PC-3 (cell line): ENCODE results near the gene SAMD8. TPM values are rescaled to one million over a fixed set of nuclear protein-coding genes. Genes with fewer than 3 reads are reported as not detected.
A peak's percentile ranks its signal among the peaks of the same experiment; 100 is the strongest.

Source experiments
- ATAC-seq: fragments of 200-7000 bp; cut with Tn5 transposase; 2 replicates; pipeline ENCODE4 v1.9.1; 2020; ENCODE audit warnings: mild to moderate bottlenecking, moderate library complexity
- BruUV-seq: library from RNA; stranded (reverse); fragments of 400-500 nt; replicated peaks from 2 replicates; lab custom pipeline; 2021; lab: Mats Ljungman, UMichigan
- CTCF ChIA-PET: fragments of 300-600 bp; sonication (Branson Sonifier 250); formaldehyde crosslinking; loops from one replicate; lab custom pipeline; 2022; ENCODE audit warnings: antibody characterized with exemption; lab: Charles Lee
- POLR2A ChIA-PET: fragments of 300-600 bp; sonication (Branson Sonifier 250); formaldehyde crosslinking; loops from one replicate; lab custom pipeline; 2022; ENCODE audit warnings: antibody characterized with exemption; ENCODE audit not compliant: unreplicated experiment; lab: Charles Lee
- DNase-seq: peaks from one replicate; pipeline ENCODE4 v3.0.0-alpha.2; 2015
- H2AFZ ChIP-seq: fragments of 300-600 bp; sonication (generic); 2 replicates; pipeline ENCODE4 v1.6.0; 2016; ENCODE audit warnings: antibody characterized with exemption, low read length
- H3F3A ChIP-seq: fragments of 300-600 bp; sonication (generic); one replicate; pipeline ENCODE4 v1.6.0; 2017; ENCODE audit warnings: antibody characterized with exemption, low read length, control low read depth, mild to moderate bottlenecking; ENCODE audit not compliant: unreplicated experiment
- H3K27ac ChIP-seq: fragments of 300-600 bp; sonication (generic); 2 replicates; pipeline ENCODE4 v1.5.1; 2016; ENCODE audit warnings: mild to moderate bottlenecking, low read length
- H3K27me3 ChIP-seq: fragments of 300-600 bp; sonication (generic); 2 replicates; pipeline ENCODE4 v1.6.1; 2016; ENCODE audit warnings: low read length, mixed read lengths
- H3K36me3 ChIP-seq: fragments of 300-600 bp; sonication (generic); 2 replicates; pipeline ENCODE4 v1.6.1; 2016; ENCODE audit warnings: low read depth, mixed run types, low read length, mixed read lengths
- H3K4me1 ChIP-seq: fragments of 300-600 bp; sonication (generic); 2 replicates; pipeline ENCODE4 v1.5.1; 2016; ENCODE audit warnings: low read length; ENCODE audit not compliant: insufficient read depth
- H3K4me2 ChIP-seq: fragments of 300-600 bp; sonication (generic); 2 replicates; pipeline ENCODE4 v1.6.0; 2016; ENCODE audit warnings: low read length
- H3K4me3 ChIP-seq: fragments of 300-600 bp; sonication (generic); 2 replicates; pipeline ENCODE4 v1.5.1; 2016; ENCODE audit warnings: mild to moderate bottlenecking, low read length, mixed read lengths
- H3K79me2 ChIP-seq: fragments of 300-600 bp; sonication (generic); 2 replicates; pipeline ENCODE4 v1.6.1; 2017; ENCODE audit warnings: low read length, mixed read lengths
- H3K9ac ChIP-seq: fragments of 300-600 bp; sonication (generic); 2 replicates; pipeline ENCODE4 v1.6.0; 2016; ENCODE audit warnings: mild to moderate bottlenecking, low read length
- H3K9me2 ChIP-seq: fragments of 300-600 bp; sonication (generic); replicated peaks from 2 replicates; pipeline ENCODE4 v1.6.1; 2016; ENCODE audit warnings: mixed run types, low read length, mixed read lengths
- H3K9me3 ChIP-seq: fragments of 300-600 bp; sonication (generic); 2 replicates; pipeline ENCODE4 v1.6.1; 2016; ENCODE audit warnings: low read length, mixed read lengths
- H4K20me1 ChIP-seq: fragments of 300-600 bp; sonication (generic); 2 replicates; pipeline ENCODE4 v1.6.1; 2016; ENCODE audit warnings: low read length, mixed read lengths
- EZH2 ChIP-seq: fragments of 300-600 bp; sonication (generic); IDR thresholded peaks from one replicate; pipeline ENCODE4 v1.6.1; 2017; ENCODE audit warnings: antibody characterized with exemption, mild to moderate bottlenecking, low read length; ENCODE audit not compliant: unreplicated experiment
- EZH2phosphoT487 ChIP-seq: fragments of 300-600 bp; sonication (generic); IDR thresholded peaks from 2 replicates; pipeline ENCODE4 v1.6.1; 2018; ENCODE audit warnings: mild to moderate bottlenecking, antibody characterized with exemption, low read length, borderline replicate concordance
- intact Hi-C: fragments of 100-400 bp; cut with micrococcal nuclease; formaldehyde crosslinking; loops from 2 replicates; pipeline ENCODE4 v1.9.0; 2023
- total RNA-seq: library from RNA; depleted of rRNA; stranded (reverse); fragments of >200 nt; gene quantifications from 2 replicates; pipeline ENCODE4 v1.2.3, GENCODE V29; 2014
- TF ChIP-seq, protein P1 (sequence below): fragments of 300-600 bp; sonication (generic); conservative IDR thresholded peaks from 2 replicates; pipeline ENCODE4 v1.5.1; 2017; ENCODE audit warnings: antibody characterized with exemption, low read depth, mild to moderate bottlenecking, low read length

The SAMD8 gene
- total RNA-seq, 1 experiment from 2014 or later, result 47.4 TPM

- H3K4me3 ChIP-seq, result no peak overlapping the region
Observed at GRCh38 chr10:75165684-75166622, 54.5 kb downstream of the SAMD8 start.

DNA sequence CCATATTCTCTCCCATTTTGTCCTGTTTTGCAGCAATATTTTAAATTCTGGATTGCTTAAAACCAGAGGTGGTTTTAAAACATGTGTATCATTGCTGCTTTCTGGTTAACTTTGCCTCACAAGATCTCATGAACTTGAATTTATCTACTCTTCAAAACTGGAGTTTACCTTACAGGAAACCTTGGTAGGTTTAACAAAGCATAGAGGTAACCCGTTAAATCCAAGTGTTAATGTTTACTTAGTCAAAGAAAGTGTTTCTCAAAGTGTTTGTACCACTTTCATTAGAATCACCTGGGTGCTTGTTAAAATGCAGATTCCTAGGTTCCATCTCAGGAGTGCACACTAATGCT lies 55.1 kb downstream of the SAMD8 start:
- Histone ChIP-seq H3K9ac (no peak overlapping the region), H3K4me3 (no peak overlapping the region), H3K9me3 (no peaks in the 10 kb centered on the region), H4K20me1 (no peaks in the 10 kb centered on the region), H3K4me1 (no peaks in the 10 kb centered on the region), H2AFZ (no peak overlapping the region), H3F3A (no peaks in the 10 kb centered on the region), H3K27ac (no peak overlapping the region), H3K36me3 (peaks cover 23% of the 10 kb centered on the region), H3K27me3 (no peaks in the 10 kb centered on the region), H3K9me2 (no peaks in the 10 kb centered on the region), H3K4me2 (no peak overlapping the region), H3K79me2 (0 out of 2 replicates have a peak, but pooled peaks cover under 1% of the 10 kb centered on the region)
- intact Hi-C loops, result no loop called here
- CTCF ChIA-PET, result no interaction called here
- BruUV-seq, result no TSS peak
- no peak for ATAC-seq
- POLR2A ChIA-PET, result interaction anchor here (0.5 kb wide), 1 partner anchor 29 kb away, joined by 3 read pairs; no protein-coding TSS in a partner anchor
- TF ChIP-seq, protein P1, sequence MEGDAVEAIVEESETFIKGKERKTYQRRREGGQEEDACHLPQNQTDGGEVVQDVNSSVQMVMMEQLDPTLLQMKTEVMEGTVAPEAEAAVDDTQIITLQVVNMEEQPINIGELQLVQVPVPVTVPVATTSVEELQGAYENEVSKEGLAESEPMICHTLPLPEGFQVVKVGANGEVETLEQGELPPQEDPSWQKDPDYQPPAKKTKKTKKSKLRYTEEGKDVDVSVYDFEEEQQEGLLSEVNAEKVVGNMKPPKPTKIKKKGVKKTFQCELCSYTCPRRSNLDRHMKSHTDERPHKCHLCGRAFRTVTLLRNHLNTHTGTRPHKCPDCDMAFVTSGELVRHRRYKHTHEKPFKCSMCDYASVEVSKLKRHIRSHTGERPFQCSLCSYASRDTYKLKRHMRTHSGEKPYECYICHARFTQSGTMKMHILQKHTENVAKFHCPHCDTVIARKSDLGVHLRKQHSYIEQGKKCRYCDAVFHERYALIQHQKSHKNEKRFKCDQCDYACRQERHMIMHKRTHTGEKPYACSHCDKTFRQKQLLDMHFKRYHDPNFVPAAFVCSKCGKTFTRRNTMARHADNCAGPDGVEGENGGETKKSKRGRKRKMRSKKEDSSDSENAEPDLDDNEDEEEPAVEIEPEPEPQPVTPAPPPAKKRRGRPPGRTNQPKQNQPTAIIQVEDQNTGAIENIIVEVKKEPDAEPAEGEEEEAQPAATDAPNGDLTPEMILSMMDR, result no peak
- TF ChIP-seq EZH2phosphoT487 (no peak), EZH2 (no peak)
- no peak for DNase-seq

More at GRCh38 chr10:75165684-75166622, 54.5 kb downstream of the SAMD8 start:
- ChIA-PET CTCF (no interaction called here), POLR2A (interaction anchor here (0.5 kb wide), 1 partner anchor 28 kb away, joined by 3 read pairs; no protein-coding TSS in a partner anchor)
- Histone ChIP-seq H3K4me1 (no peaks in the 10 kb centered on the region), H3K27ac (no peak overlapping the region), H3K27me3 (no peaks in the 10 kb centered on the region), H3K9me2 (no peaks in the 10 kb centered on the region), H4K20me1 (no peaks in the 10 kb centered on the region), H3K4me2 (no peak overlapping the region), H3K9me3 (no peaks in the 10 kb centered on the region), H3K36me3 (peaks cover 23% of the 10 kb centered on the region), H3F3A (no peaks in the 10 kb centered on the region), H3K79me2 (peaks cover 7% of the 10 kb centered on the region; the same call in 1 of the 2 replicates), H3K9ac (no peak overlapping the region), H2AFZ (no peak overlapping the region)
- intact Hi-C loops, result no loop called here
- no TSS peak for BruUV-seq
- no peak for DNase-seq
- peak; percentile 42 for ATAC-seq
- TF ChIP-seq EZH2 (no peak), EZH2phosphoT487 (no peak)
- TF ChIP-seq, protein P1, result no peak

- ChIA-PET CTCF (no interaction called here), POLR2A (no interaction called here)
- Histone ChIP-seq H4K20me1 (peaks cover 5% of the 10 kb centered on the region; the same call in 1 of the 2 replicates), H3K4me1 (no peaks in the 10 kb centered on the region), H3K27ac (no peak overlapping the region), H3K4me2 (no peak overlapping the region), H3K36me3 (peaks cover 23% of the 10 kb centered on the region), H3K27me3 (no peaks in the 10 kb centered on the region), H3K9ac (no peak overlapping the region), H3K4me3 (no peak overlapping the region), H3K9me3 (no peaks in the 10 kb centered on the region), H3K9me2 (no peaks in the 10 kb centered on the region), H3K79me2 (no peaks in the 10 kb centered on the region), H2AFZ (no peak overlapping the region), H3F3A (no peaks in the 10 kb centered on the region)
- intact Hi-C loops, result no loop called here
- no TSS peak for BruUV-seq
- ATAC-seq, result no peak
- TF ChIP-seq EZH2 (no peak), EZH2phosphoT487 (no peak)
- TF ChIP-seq, protein P1, result no peak
- no peak for DNase-seq
Observed at GRCh38 chr10:75168275-75168674, 56.8 kb downstream of the SAMD8 start.
